ENCODE measurements around the gene DNAJC5. TPM values are rescaled to one million over a fixed set of nuclear protein-coding genes. Genes with fewer than 3 reads are reported as not detected.
"Not testable (repeated sequence)": the region's sequence is repeated elsewhere in the genome, so short reads cannot be mapped to it uniquely, and the experiment has no call there.

The DNAJC5 gene
- total and polyA plus RNA-seq, 2 donors from 2014 or later: 24.4 to 52.3 TPM

DNA sequence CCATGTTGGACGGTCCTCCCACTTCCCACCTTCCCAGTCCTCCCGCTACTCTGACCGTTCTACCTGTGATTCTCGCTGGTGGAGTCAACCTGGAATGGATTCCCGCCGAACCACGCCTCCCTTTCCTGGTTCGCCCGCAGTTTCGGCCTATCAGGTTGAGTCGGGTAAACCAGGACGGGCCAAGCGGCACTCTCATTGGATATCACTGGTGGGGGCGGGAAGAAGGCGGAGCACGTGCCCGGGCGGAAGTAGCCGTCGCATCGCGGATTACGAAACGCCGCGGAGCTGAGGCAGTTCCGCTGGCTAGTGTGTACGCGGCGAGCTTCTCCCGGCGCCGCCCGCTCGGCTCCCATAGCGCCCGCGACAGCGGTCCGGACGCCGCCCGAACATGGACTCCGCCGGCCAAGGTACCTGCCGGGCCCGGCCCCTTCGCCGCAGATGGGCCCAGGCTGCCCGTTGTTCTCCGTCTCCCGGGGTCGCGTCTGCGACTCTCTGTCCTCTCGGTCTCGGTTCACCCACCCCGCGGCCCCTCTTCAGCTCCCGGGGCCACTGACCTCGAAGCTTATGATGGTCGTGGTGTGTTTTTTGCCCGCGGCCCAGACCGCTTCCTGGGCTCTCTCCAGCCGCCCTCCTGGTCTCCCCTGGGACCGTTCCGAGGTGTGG, 29.8 kb upstream of the DNAJC5 start, which contains the start of gene TPD52L2:
Gene TPD52L2 (plus strand): TSS at position 293 of the 663 bp plus-strand sequence. CDS start 96 bp downstream, at position 389.
- H3K27me3 ChIP-seq (ENCODE audit: control insufficient read depth, insufficient read depth, low read length): no peaks in the 10 kb centered on the region
- peak within 1 kb of the TSS; percentile 78 to 84 (median 81) for H3K4me3 ChIP-seq (ENCODE audit: low read length in 3 of 3)
- peak within 1 kb of the TSS; percentile 90 to 92 for H3K27ac ChIP-seq (ENCODE audit: low read depth in 2 of 2, low read length in 2 of 2)
- TF ChIP-seq, protein P1, sequence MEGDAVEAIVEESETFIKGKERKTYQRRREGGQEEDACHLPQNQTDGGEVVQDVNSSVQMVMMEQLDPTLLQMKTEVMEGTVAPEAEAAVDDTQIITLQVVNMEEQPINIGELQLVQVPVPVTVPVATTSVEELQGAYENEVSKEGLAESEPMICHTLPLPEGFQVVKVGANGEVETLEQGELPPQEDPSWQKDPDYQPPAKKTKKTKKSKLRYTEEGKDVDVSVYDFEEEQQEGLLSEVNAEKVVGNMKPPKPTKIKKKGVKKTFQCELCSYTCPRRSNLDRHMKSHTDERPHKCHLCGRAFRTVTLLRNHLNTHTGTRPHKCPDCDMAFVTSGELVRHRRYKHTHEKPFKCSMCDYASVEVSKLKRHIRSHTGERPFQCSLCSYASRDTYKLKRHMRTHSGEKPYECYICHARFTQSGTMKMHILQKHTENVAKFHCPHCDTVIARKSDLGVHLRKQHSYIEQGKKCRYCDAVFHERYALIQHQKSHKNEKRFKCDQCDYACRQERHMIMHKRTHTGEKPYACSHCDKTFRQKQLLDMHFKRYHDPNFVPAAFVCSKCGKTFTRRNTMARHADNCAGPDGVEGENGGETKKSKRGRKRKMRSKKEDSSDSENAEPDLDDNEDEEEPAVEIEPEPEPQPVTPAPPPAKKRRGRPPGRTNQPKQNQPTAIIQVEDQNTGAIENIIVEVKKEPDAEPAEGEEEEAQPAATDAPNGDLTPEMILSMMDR (IDR thresholded peaks at IDR 0.05; ENCODE audit: borderline replicate concordance, extremely low read depth, insufficient read depth): no peak
- peak within 1 kb of the TSS; percentile 63 to 81 (median 79) for H3K9ac ChIP-seq (ENCODE audit: low read length in 3 of 3)
- intact Hi-C loops (cut with DNase I): no loop called here
- no peaks in the 10 kb centered on the region for H3K9me3 ChIP-seq (ENCODE audit: control insufficient read depth in 2 of 3, insufficient read depth in 1 of 3, low read length in 3 of 3)
- peaks cover 0 to 9% (median 7%) of the 10 kb centered on the region in 3 donors for H3K4me1 ChIP-seq (ENCODE audit: control insufficient read depth in 2 of 3, insufficient read depth in 2 of 3, low read depth in 1 of 3, low read length in 3 of 3)
- peak; percentile 99 for DNase-seq
- peak; percentile 92 for FAIRE-seq
- peaks cover 0 to 12% (median 7%) of the 10 kb centered on the region in 3 donors for H3K36me3 ChIP-seq (ENCODE audit: control insufficient read depth in 2 of 3, insufficient read depth in 3 of 3, low read length in 3 of 3)

DNA sequence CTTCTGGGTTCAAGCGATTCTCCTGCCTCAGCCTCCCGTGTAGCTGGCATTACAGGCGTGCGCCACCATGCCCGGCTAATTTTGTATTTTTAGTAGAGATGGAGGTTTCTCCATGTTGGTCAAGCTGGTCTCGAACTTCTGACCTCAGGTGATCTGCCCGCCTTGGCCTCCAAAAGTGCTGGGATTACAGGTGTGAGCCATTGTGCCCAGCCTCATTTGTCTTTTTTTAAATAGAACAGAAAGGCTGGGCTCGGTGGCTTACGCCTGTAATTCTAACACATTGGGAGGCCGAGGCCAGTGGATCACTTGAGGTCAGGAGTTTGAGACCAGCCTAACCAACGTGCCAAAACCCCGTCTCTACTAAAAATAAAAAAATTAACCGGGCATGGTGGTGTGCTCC, 27.9 kb upstream of the DNAJC5 start:
- H3K9me3 ChIP-seq (ENCODE audit: control insufficient read depth in 2 of 3, insufficient read depth in 1 of 3, low read length in 3 of 3); H3K4me3 ChIP-seq (ENCODE audit: low read length in 3 of 3); H3K9ac ChIP-seq (ENCODE audit: low read length in 3 of 3); FAIRE-seq; DNase-seq; H3K4me1 ChIP-seq (ENCODE audit: control insufficient read depth in 2 of 3, insufficient read depth in 2 of 3, low read depth in 1 of 3, low read length in 3 of 3); intact Hi-C loops (cut with DNase I); H3K27me3 ChIP-seq (ENCODE audit: control insufficient read depth, insufficient read depth, low read length); H3K27ac ChIP-seq (ENCODE audit: low read depth in 2 of 2, low read length in 2 of 2): not testable (repeated sequence)
- peaks cover 0 to 14% (median 10%) of the 10 kb centered on the region in 3 donors for H3K36me3 ChIP-seq (ENCODE audit: control insufficient read depth in 2 of 3, insufficient read depth in 3 of 3, low read length in 3 of 3)

DNA sequence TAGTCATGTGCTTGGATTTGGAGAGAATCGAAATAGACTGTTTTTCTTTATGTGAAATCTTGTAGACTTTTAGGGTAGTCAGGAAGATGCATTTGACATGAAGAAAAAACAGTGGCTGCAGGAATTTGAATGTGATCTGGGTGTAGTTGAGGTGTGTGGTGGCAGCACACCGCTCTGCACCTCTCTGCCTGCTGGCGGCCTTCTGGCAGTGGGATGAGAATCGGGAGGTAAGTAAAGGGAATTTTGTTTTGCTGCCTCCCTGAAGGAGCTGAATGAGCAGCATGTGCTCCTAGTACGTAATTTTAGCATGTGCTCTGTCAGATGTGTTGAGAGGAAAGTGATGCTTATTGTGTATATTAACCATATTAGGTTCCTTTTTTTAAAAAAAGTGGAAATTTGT, 26.7 kb upstream of the DNAJC5 start:
- H3K9me3 ChIP-seq (ENCODE audit: control insufficient read depth in 2 of 3, insufficient read depth in 1 of 3, low read length in 3 of 3): no peaks in the 10 kb centered on the region
- H3K9ac ChIP-seq (ENCODE audit: low read length in 3 of 3): no peak overlapping the region
- DNase-seq (no peak), FAIRE-seq (no peak)
- TF ChIP-seq, protein P1 (IDR thresholded peaks at IDR 0.05; ENCODE audit: borderline replicate concordance, extremely low read depth, insufficient read depth): no peak
- H3K4me1 ChIP-seq (ENCODE audit: control insufficient read depth in 2 of 3, insufficient read depth in 2 of 3, low read depth in 1 of 3, low read length in 3 of 3): peaks cover 0 to 9% (median 4%) of the 10 kb centered on the region in 3 donors
- peaks cover 0 to 16% (median 12%) of the 10 kb centered on the region in 3 donors for H3K36me3 ChIP-seq (ENCODE audit: control insufficient read depth in 2 of 3, insufficient read depth in 3 of 3, low read length in 3 of 3)
- H3K4me3 ChIP-seq (ENCODE audit: low read length in 3 of 3): no peak overlapping the region
- H3K27ac ChIP-seq (ENCODE audit: low read depth in 2 of 2, low read length in 2 of 2): no peak overlapping the region
- intact Hi-C loops (cut with DNase I): no loop called here
- H3K27me3 ChIP-seq (ENCODE audit: control insufficient read depth, insufficient read depth, low read length): no peaks in the 10 kb centered on the region

DNA sequence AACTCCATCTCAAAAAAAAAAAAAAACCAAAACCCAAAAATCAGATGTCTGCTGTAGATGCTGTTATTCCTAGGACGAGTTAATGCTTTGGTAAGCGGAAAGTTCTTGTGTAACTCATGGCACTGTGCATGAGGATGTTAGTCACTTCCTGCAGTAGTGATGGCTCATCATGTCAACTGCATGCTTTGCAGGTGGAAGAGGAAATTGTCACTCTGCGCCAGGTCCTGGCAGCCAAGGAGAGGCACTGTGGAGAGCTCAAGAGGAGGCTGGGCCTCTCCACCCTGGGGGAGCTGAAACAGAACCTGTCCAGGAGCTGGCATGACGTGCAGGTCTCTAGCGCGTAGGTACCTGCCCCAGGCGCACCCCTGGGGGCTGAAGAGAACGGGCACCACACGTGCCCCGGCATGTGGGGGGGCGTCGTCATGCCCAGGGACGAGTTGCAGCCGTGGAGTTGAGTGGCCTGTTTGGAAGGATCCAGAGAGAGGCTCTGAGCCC, 21.4 kb upstream of the DNAJC5 start:
- no peak for FAIRE-seq
- intact Hi-C loops (cut with DNase I): no loop called here
- Histone ChIP-seq H3K4me3 (ENCODE audit: low read length in 3 of 3) (no peak overlapping the region), H3K9ac (ENCODE audit: low read length in 3 of 3) (no peak overlapping the region), H3K36me3 (ENCODE audit: control insufficient read depth in 2 of 3, insufficient read depth in 3 of 3, low read length in 3 of 3) (peaks cover 5 to 49% (median 36%) of the 10 kb centered on the region in 3 donors), H3K27ac (ENCODE audit: low read depth in 2 of 2, low read length in 2 of 2) (no peak overlapping the region), H3K9me3 (ENCODE audit: control insufficient read depth in 2 of 3, insufficient read depth in 1 of 3, low read length in 3 of 3) (no peaks in the 10 kb centered on the region), H3K27me3 (ENCODE audit: control insufficient read depth, insufficient read depth, low read length) (no peaks in the 10 kb centered on the region), H3K4me1 (ENCODE audit: control insufficient read depth in 2 of 3, insufficient read depth in 2 of 3, low read depth in 1 of 3, low read length in 3 of 3) (no peaks in the 10 kb centered on the region)
- DNase-seq: peak in 1 of 5 donors; percentile 47
- TF ChIP-seq, protein P1 (IDR thresholded peaks at IDR 0.05; ENCODE audit: borderline replicate concordance, extremely low read depth, insufficient read depth): no peak

DNA sequence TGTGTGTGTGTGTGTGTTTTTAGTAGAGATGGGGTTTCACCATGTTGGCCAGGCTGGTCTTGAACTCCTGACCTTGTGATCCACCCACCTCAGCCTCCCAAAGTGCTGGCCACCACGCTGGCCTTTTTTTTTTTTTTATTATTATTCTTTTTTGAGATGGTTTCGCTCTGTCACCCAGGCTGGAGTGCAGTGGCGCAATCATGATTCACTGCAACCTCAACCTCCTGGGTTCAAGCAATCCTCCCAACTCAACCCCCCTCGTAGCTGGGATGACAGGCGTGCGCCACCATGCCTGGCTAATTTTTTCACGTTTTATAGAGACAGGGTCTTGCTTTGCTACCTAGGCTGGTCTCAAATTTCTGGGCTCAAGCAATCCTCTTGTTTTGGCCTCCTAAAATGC, 20.7 kb upstream of the DNAJC5 start:
- H3K27me3 ChIP-seq (ENCODE audit: control insufficient read depth, insufficient read depth, low read length); H3K9me3 ChIP-seq (ENCODE audit: control insufficient read depth in 2 of 3, insufficient read depth in 1 of 3, low read length in 3 of 3); H3K4me1 ChIP-seq (ENCODE audit: control insufficient read depth in 2 of 3, insufficient read depth in 2 of 3, low read depth in 1 of 3, low read length in 3 of 3); H3K4me3 ChIP-seq (ENCODE audit: low read length in 3 of 3); intact Hi-C loops (cut with DNase I); FAIRE-seq; DNase-seq; H3K27ac ChIP-seq (ENCODE audit: low read depth in 2 of 2, low read length in 2 of 2); H3K9ac ChIP-seq (ENCODE audit: low read length in 3 of 3): not testable (repeated sequence)
- peaks cover 5 to 44% (median 36%) of the 10 kb centered on the region in 3 donors for H3K36me3 ChIP-seq (ENCODE audit: control insufficient read depth in 2 of 3, insufficient read depth in 3 of 3, low read length in 3 of 3)

Measured in kidney (tissue), 14 donors.